Left lobe of liver (tissue), 2 donors: ENCODE data around the gene C11orf54. TPM values are rescaled to one million over a fixed set of nuclear protein-coding genes. Genes with fewer than 3 reads are reported as not detected.
"Not testable (repeated sequence)": the region's sequence is repeated elsewhere in the genome, so short reads cannot be mapped to it uniquely, and the experiment has no call there.

ENCODE experiments used
- ATAC-seq: fragments of 200-7000 bp; cut with Tn5 transposase; one replicate; pipeline ENCODE4 v1.9.1; 2020; ENCODE audit warnings: mild to moderate bottlenecking, moderate library complexity
- DNase-seq: peaks from one replicate; pipeline ENCODE4 v3.0.0-alpha.2; 2020; ENCODE audit warnings: low spot score
- total RNA-seq: library from RNA; stranded (reverse); gene quantifications from one replicate; pipeline ENCODE4 v1.2.1, GENCODE V29; 2021
- donor health status: DM: no; HTN: no; CAD: no; lungs with moderate emphysema.
- donor health status: DM: no; HTN: yes; CAD: no.

C11orf54 gene
- total RNA-seq, 1 donor from 2014 or later = 184 TPM

- DNase-seq (no peak), ATAC-seq (no peak)
Observed at GRCh38 chr11:93765551-93765950, 24.1 kb downstream of the C11orf54 start.

- ATAC-seq = no peak
- no peak for DNase-seq
Observed at GRCh38 chr11:93766504-93766903, 25.0 kb downstream of the C11orf54 start.

GRCh38 chr11:93767018-93767417 lies 25.5 kb downstream of the C11orf54 start:
- DNase-seq (no peak), ATAC-seq (no peak)

GRCh38 chr11:93770160-93770559 lies 28.7 kb downstream of the C11orf54 start:
- ATAC-seq = no peak
- DNase-seq = no peak

- DNase-seq (no peak), ATAC-seq (no peak)
Observed at GRCh38 chr11:93772123-93772522, 30.7 kb downstream of the C11orf54 start.

GRCh38 chr11:93773045-93773477 lies 31.6 kb downstream of the C11orf54 start:
- ATAC-seq = peak; percentile 32
- DNase-seq = no peak

- DNase-seq (no peak), ATAC-seq (no peak)
Observed at GRCh38 chr11:93773601-93774200, 32.2 kb downstream of the C11orf54 start.

GRCh38 chr11:93774560-93774959 lies 33.1 kb downstream of the C11orf54 start:
- not testable (repeated sequence) for DNase-seq, ATAC-seq

GRCh38 chr11:93775289-93775688 lies 33.8 kb downstream of the C11orf54 start:
- ATAC-seq = no peak

GRCh38 chr11:93783362-93783761 lies 41.9 kb downstream of the C11orf54 start:
- no peak for ATAC-seq

More at GRCh38 chr11:93775289-93775688, 33.8 kb downstream of the C11orf54 start:
- DNase-seq = no peak

GRCh38 chr11:93783765-93784144 lies 42.3 kb downstream of the C11orf54 start:
- no peak for DNase-seq
- ATAC-seq = peak; percentile 51

More at GRCh38 chr11:93783362-93783761, 41.9 kb downstream of the C11orf54 start:
- no peak for DNase-seq

- ATAC-seq = peak; percentile 99
Observed at GRCh38 chr11:93784145-93784934, 42.9 kb downstream of the C11orf54 start, which contains the start of gene MED17. TSS of gene MED17 (plus strand) at chr11:93784282. CDS start at chr11:93784514, 232 bp downstream.

GRCh38 chr11:93784935-93785360 lies 43.5 kb downstream of the C11orf54 start:
- DNase-seq (no peak), ATAC-seq (no peak)

More at GRCh38 chr11:93784145-93784934, 42.9 kb downstream of the C11orf54 start, which contains the start of gene MED17:
- DNase-seq = peak; percentile 93

- peak; percentile 44 for ATAC-seq
- DNase-seq = no peak
Observed at GRCh38 chr11:93791493-93791892, 50.0 kb downstream of the C11orf54 start.

GRCh38 chr11:93796441-93797231 lies 55.2 kb downstream of the C11orf54 start:
- DNase-seq (no peak), ATAC-seq (no peak)

GRCh38 chr11:93801366-93801765 lies 59.9 kb downstream of the C11orf54 start:
- no peak for ATAC-seq

GRCh38 chr11:93804879-93805278 lies 63.4 kb downstream of the C11orf54 start:
- DNase-seq = no peak
- no peak for ATAC-seq

More at GRCh38 chr11:93801366-93801765, 59.9 kb downstream of the C11orf54 start:
- no peak for DNase-seq

- no peak for ATAC-seq
Observed at GRCh38 chr11:93807980-93808379, 66.5 kb downstream of the C11orf54 start.

GRCh38 chr11:93813974-93814373 lies 72.5 kb downstream of the C11orf54 start:
- ATAC-seq = no peak
- DNase-seq = no peak

More at GRCh38 chr11:93807980-93808379, 66.5 kb downstream of the C11orf54 start:
- DNase-seq = no peak
